ENCODE data around the gene ADAM15. TPM values are rescaled to one million over a fixed set of nuclear protein-coding genes. Genes with fewer than 3 reads are reported as not detected.

Gene ADAM15
- total RNA-seq, 2 donors from 2014 or later, result 101 to 228 TPM

DNA sequence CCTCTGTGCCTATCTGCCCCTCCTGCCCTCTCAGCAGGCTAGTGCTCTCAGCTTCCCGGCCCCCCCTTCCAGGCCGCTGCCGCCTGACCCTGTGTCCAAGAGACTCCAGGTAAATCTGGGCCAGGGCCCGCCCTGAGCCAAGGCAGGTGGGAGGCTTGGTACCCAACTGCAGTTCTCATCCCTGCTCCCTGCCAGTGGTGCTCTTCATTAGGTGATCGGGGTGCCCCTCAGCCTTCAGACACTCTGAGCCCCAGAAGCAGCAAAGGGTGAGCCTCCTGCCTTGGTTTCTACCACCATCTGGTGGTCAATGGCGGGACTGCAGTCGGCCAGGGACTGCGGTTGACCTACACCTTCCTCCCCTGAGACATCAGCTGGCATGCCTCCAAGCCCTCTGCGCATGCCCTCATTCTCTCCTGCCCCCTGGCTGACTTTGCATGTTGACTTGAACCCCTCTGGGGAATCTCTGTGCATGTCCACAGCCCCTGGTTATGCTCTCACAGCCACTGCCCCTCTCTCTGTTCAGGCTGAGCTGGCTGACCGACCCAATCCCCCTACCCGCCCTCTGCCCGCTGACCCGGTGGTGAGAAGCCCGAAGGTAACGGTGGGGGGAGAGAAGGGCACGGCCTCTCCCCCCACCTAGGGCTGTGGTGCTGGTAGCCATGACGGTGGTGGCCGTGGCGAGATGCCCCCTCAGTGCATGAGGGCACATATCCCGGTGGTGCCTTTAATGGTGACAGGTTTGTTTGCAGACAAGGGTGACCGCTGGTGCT lies 10.4 kb downstream of the ADAM15 start:
- H3K4me3 ChIP-seq, result no peak overlapping the region
- peak overlapping the region in 1 of 2 donors; percentile 33 for H3K9ac ChIP-seq (ENCODE audit: low read depth in 2 of 2, low read length in 2 of 2)
- peaks cover 19% of the 10 kb centered on the region for H3K4me1 ChIP-seq
- no peaks in the 10 kb centered on the region for H3K27me3 ChIP-seq
- intact Hi-C loops (cut with DNase I), result loop anchor here (5.0 kb wide), 1 partner anchor 154 kb away; no protein-coding TSS in a partner anchor
- no peaks in the 10 kb centered on the region for H3K36me3 ChIP-seq
- no peak overlapping the region for H3K27ac ChIP-seq
- TF ChIP-seq, protein P1, sequence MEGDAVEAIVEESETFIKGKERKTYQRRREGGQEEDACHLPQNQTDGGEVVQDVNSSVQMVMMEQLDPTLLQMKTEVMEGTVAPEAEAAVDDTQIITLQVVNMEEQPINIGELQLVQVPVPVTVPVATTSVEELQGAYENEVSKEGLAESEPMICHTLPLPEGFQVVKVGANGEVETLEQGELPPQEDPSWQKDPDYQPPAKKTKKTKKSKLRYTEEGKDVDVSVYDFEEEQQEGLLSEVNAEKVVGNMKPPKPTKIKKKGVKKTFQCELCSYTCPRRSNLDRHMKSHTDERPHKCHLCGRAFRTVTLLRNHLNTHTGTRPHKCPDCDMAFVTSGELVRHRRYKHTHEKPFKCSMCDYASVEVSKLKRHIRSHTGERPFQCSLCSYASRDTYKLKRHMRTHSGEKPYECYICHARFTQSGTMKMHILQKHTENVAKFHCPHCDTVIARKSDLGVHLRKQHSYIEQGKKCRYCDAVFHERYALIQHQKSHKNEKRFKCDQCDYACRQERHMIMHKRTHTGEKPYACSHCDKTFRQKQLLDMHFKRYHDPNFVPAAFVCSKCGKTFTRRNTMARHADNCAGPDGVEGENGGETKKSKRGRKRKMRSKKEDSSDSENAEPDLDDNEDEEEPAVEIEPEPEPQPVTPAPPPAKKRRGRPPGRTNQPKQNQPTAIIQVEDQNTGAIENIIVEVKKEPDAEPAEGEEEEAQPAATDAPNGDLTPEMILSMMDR (IDR thresholded peaks at IDR 0.05), result peak; percentile 99
- peak; percentile 95 for DNase-seq
- no peaks in the 10 kb centered on the region for H3K9me3 ChIP-seq

GRCh38 chr1:155062151-155062686 lies 11.1 kb downstream of the ADAM15 start:
- intact Hi-C loops (cut with DNase I), result loop anchor here (5.0 kb wide), 1 partner anchor 155 kb away; no protein-coding TSS in a partner anchor
- no peaks in the 10 kb centered on the region for H3K9me3 ChIP-seq
- TF ChIP-seq, protein P1 (IDR thresholded peaks at IDR 0.05), result no peak
- peaks cover 19% of the 10 kb centered on the region for H3K4me1 ChIP-seq
- peak overlapping the region; percentile 90 for H3K4me3 ChIP-seq
- H3K27me3 ChIP-seq, result no peaks in the 10 kb centered on the region
- DNase-seq, result peak; percentile 44
- peak overlapping the region; percentile 33 to 44 for H3K9ac ChIP-seq (ENCODE audit: low read depth in 2 of 2, low read length in 2 of 2)
- H3K36me3 ChIP-seq, result no peaks in the 10 kb centered on the region
- H3K27ac ChIP-seq, result peak overlapping the region; percentile 88

DNA sequence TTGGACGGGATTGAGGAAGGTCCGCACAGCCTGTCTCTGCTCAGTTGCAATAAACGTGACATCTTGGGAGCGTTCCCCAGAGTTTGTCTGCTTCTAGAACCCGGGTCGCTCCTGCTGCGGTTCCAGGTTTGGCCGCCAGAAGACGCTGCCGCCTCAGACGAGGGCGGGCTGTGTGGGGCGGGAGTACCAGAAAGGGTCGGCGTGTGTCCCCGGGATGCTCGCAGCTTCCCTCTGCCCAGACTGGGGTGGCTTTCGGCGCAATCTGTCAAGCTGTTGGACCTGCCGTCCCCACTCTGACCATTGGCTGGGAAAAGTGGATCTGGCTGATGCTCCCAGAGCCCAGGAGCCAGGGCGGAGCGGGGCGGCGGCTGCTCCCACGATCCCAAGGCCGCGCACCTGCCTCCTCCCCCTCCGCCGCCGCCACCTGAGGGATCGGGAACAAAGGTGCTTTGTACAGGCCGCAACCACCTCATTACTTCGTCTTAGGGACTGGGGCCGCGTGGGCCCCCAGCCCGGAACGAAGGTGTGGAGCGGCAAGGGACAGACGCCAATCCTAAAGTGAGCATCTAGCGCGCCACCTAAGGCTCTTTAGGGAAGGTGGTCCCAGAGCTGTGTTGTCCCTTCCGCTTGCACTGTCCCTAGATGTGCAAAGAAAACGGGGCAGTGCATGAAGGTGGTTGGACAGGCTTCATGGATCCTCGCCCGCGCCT lies 11.7 kb downstream of the ADAM15 start:
- DNase-seq, result peak; percentile 89

GRCh38 chr1:155063550-155064110 lies 12.5 kb downstream of the ADAM15 start, which contains the start of gene EFNA4:
Gene EFNA4, plus strand, starts transcription at chr1:155063740. Its CDS starts 84 bp downstream, at chr1:155063824.
- TF ChIP-seq, protein P1 (IDR thresholded peaks at IDR 0.05), result no peak
- peak; percentile 95 for DNase-seq
- intact Hi-C loops (cut with DNase I), result loop anchor here (1.0 to 5.0 kb wide), 2 partner anchors 21 to 156 kb away; no protein-coding TSS in a partner anchor
- Histone ChIP-seq H3K9me3 (no peaks in the 10 kb centered on the region), H3K27ac (peak within 1 kb of the TSS; percentile 88), H3K9ac (ENCODE audit: low read depth in 2 of 2, low read length in 2 of 2) (peak within 1 kb of the TSS; percentile 81 to 83), H3K27me3 (no peaks in the 10 kb centered on the region), H3K4me1 (peaks cover 19% of the 10 kb centered on the region), H3K36me3 (no peaks in the 10 kb centered on the region), H3K4me3 (peak within 1 kb of the TSS; percentile 90)

More for the DNA sequence above, 11.7 kb downstream of the ADAM15 start:
- no peaks in the 10 kb centered on the region for H3K36me3 ChIP-seq
- TF ChIP-seq, protein P1 (IDR thresholded peaks at IDR 0.05), result peak; percentile 91
- H3K4me3 ChIP-seq, result peak overlapping the region; percentile 90
- H3K9ac ChIP-seq (ENCODE audit: low read depth in 2 of 2, low read length in 2 of 2), result peak overlapping the region; percentile 44 to 83
- intact Hi-C loops (cut with DNase I), result loop anchor here (1.0 to 5.0 kb wide), 2 partner anchors 21 to 156 kb away; no protein-coding TSS in a partner anchor
- no peaks in the 10 kb centered on the region for H3K27me3 ChIP-seq
- H3K4me1 ChIP-seq, result peaks cover 19% of the 10 kb centered on the region
- peak overlapping the region; percentile 88 for H3K27ac ChIP-seq
- no peaks in the 10 kb centered on the region for H3K9me3 ChIP-seq
